Fibroblast of mammary gland (primary cell): ENCODE data around the gene PAK6.

Experiments
- DNase-seq: peaks from one replicate; pipeline ENCODE4 v3.0.0-alpha.2; 2010; ENCODE audit warnings: low read depth
- H3K4me3 ChIP-seq: 2 replicates; pipeline ENCODE4 v1.5.1; 2011; ENCODE audit warnings: low read depth, mild to moderate bottlenecking, low read length, moderate library complexity; ENCODE audit not compliant: control insufficient read depth
- TF ChIP-seq, protein P1 (sequence below): conservative IDR thresholded peaks from 2 replicates; pipeline ENCODE4 v1.5.1; 2011; ENCODE audit warnings: low read depth, low read length, inconsistent platforms; ENCODE audit not compliant: control insufficient read depth, insufficient read depth

PAK6 gene

DNA sequence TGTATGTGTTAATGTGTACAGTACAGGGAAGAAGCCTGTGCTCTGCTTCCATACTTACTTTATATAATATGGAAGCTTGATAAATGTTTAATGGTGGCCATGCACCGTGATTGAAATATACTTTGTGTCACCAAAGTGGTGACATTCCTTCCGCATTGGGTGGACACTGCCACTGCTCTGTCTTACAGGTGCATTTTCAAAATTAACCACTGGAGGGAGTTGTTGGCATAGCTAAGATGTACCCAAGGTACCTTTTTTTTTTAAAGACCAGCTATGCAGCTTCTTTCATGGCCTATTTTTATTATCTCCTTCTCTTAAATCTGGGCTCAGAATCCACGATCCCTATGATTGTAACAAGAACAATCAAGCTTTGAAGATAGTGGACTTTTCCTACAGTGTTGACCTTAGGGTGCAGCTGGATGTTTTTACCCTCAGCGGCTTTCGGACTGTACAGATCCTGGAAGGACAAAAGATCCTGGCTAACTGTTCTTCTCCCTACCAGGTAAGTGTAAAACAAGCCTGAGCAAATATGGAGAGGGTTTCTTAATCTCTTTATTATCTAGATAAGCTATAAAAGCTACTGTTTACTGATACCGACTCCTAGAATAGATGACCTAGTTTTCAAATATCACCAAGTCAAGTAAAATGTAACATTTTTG is 21.6 kb upstream of the PAK6 start:
- TF ChIP-seq, protein P1, sequence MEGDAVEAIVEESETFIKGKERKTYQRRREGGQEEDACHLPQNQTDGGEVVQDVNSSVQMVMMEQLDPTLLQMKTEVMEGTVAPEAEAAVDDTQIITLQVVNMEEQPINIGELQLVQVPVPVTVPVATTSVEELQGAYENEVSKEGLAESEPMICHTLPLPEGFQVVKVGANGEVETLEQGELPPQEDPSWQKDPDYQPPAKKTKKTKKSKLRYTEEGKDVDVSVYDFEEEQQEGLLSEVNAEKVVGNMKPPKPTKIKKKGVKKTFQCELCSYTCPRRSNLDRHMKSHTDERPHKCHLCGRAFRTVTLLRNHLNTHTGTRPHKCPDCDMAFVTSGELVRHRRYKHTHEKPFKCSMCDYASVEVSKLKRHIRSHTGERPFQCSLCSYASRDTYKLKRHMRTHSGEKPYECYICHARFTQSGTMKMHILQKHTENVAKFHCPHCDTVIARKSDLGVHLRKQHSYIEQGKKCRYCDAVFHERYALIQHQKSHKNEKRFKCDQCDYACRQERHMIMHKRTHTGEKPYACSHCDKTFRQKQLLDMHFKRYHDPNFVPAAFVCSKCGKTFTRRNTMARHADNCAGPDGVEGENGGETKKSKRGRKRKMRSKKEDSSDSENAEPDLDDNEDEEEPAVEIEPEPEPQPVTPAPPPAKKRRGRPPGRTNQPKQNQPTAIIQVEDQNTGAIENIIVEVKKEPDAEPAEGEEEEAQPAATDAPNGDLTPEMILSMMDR, result peak; percentile 78
- peak; percentile 65 for DNase-seq
- H3K4me3 ChIP-seq, result no peak overlapping the region

- TF ChIP-seq, protein P1, result no peak
- no peak for DNase-seq
- no peak overlapping the region for H3K4me3 ChIP-seq
Measured at GRCh38 chr15:40219801-40220200, 19.1 kb upstream of the PAK6 start.

DNA sequence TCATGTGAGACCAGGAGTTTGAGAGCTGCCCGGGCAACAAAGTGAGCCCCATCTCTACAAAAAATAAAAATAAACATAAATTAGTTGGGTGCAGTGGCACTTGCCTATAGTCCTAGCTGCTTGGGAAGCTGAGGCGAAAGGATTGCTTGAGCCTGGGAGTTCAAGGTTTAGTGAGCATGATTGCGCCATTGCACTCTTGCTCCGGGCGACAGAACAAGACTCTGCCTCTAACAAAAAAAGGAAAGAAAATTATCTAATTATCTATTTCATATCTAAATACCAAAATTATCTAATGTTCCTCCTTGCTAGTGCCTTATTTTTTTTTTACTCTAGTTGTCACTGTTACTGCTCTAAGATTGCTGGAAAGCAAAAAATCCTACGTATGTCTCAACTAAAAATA is 16.7 kb upstream of the PAK6 start:
- TF ChIP-seq, protein P1, result no peak
- no peak overlapping the region for H3K4me3 ChIP-seq
- DNase-seq, result no peak

- no peak for DNase-seq
- TF ChIP-seq, protein P1, result no peak
- no peak overlapping the region for H3K4me3 ChIP-seq
Measured at GRCh38 chr15:40226736-40227135, 12.1 kb upstream of the PAK6 start.

GRCh38 chr15:40229316-40229715 is 9.5 kb upstream of the PAK6 start:
- no peak for DNase-seq

GRCh38 chr15:40229956-40230355 is 8.9 kb upstream of the PAK6 start:
- no peak for DNase-seq
- H3K4me3 ChIP-seq, result no peak overlapping the region
- TF ChIP-seq, protein P1, result no peak

More at GRCh38 chr15:40229316-40229715, 9.5 kb upstream of the PAK6 start:
- TF ChIP-seq, protein P1, result no peak
- H3K4me3 ChIP-seq, result no peak overlapping the region

- H3K4me3 ChIP-seq, result no peak overlapping the region
- DNase-seq, result peak; percentile 14
- TF ChIP-seq, protein P1, result no peak
Measured at GRCh38 chr15:40232625-40233070, 6.2 kb upstream of the PAK6 start.
